ENCODE results near the gene RMDN2.

Gene RMDN2

DNA sequence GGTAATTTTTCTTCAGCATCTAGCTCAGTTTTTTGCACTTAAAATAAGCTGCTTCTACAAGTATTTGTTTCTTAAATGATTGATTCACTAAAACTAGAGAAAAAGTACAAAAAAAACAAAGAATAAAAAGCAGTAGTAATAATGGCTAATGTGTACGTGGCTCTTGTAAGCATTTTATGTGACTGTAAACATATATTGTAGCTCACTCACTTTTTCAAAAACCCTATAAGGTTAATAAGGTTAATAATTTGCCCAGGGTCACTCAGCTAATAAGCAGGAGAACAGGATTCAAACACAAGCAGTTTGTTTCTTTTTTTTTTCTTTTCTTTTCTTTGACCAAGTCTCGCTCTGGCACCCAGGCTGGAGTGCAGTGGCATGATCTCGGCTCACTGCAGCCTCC lies 67.5 kb downstream of the RMDN2 start:
- H3K27me3 ChIP-seq (ENCODE audit: low read length) = no peaks in the 10 kb centered on the region
- no peaks in the 10 kb centered on the region for H3K9me2 ChIP-seq (replicated peaks; ENCODE audit: insufficient read depth, low read length)
- H3K4me3 ChIP-seq (ENCODE audit: insufficient read depth, low read length, poor library complexity, severe bottlenecking) = no peak overlapping the region
- H3K9ac ChIP-seq (ENCODE audit: low read length) = no peak overlapping the region
- H3K79me2 ChIP-seq (ENCODE audit: insufficient read depth, low read length) = no peaks in the 10 kb centered on the region
- no peak overlapping the region for H2AFZ ChIP-seq (ENCODE audit: low read depth, low read length, severe bottlenecking)
- no peak overlapping the region for H3K4me2 ChIP-seq (ENCODE audit: low read depth, low read length, poor library complexity, severe bottlenecking)
- H3K9me3 ChIP-seq (ENCODE audit: insufficient read depth, low read length) = no peaks in the 10 kb centered on the region
- H4K20me1 ChIP-seq (ENCODE audit: low read depth, low read length) = no peaks in the 10 kb centered on the region
- H3K36me3 ChIP-seq (ENCODE audit: low read length) = no peaks in the 10 kb centered on the region
- H3F3A ChIP-seq (ENCODE audit: insufficient read depth) = no peaks in the 10 kb centered on the region
- no peak overlapping the region for H3K27ac ChIP-seq (ENCODE audit: low read depth, low read length)
- TF ChIP-seq, protein P1, sequence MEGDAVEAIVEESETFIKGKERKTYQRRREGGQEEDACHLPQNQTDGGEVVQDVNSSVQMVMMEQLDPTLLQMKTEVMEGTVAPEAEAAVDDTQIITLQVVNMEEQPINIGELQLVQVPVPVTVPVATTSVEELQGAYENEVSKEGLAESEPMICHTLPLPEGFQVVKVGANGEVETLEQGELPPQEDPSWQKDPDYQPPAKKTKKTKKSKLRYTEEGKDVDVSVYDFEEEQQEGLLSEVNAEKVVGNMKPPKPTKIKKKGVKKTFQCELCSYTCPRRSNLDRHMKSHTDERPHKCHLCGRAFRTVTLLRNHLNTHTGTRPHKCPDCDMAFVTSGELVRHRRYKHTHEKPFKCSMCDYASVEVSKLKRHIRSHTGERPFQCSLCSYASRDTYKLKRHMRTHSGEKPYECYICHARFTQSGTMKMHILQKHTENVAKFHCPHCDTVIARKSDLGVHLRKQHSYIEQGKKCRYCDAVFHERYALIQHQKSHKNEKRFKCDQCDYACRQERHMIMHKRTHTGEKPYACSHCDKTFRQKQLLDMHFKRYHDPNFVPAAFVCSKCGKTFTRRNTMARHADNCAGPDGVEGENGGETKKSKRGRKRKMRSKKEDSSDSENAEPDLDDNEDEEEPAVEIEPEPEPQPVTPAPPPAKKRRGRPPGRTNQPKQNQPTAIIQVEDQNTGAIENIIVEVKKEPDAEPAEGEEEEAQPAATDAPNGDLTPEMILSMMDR (IDR thresholded peaks at IDR 0.05; ENCODE audit: insufficient read depth, low read length, poor library complexity, severe bottlenecking) = no peak

- Histone ChIP-seq H3K4me3 (ENCODE audit: insufficient read depth, low read length, poor library complexity, severe bottlenecking) (no peak overlapping the region), H3K4me2 (ENCODE audit: low read depth, low read length, poor library complexity, severe bottlenecking) (no peak overlapping the region), H3K27ac (ENCODE audit: low read depth, low read length) (no peak overlapping the region), H3K79me2 (ENCODE audit: insufficient read depth, low read length) (no peaks in the 10 kb centered on the region), H3K9ac (ENCODE audit: low read length) (no peak overlapping the region), H3K9me2 (replicated peaks; ENCODE audit: insufficient read depth, low read length) (no peaks in the 10 kb centered on the region), H3K36me3 (ENCODE audit: low read length) (no peaks in the 10 kb centered on the region), H4K20me1 (ENCODE audit: low read depth, low read length) (no peaks in the 10 kb centered on the region), H3F3A (ENCODE audit: insufficient read depth) (no peaks in the 10 kb centered on the region), H3K9me3 (ENCODE audit: insufficient read depth, low read length) (no peaks in the 10 kb centered on the region), H2AFZ (ENCODE audit: low read depth, low read length, severe bottlenecking) (no peak overlapping the region), H3K27me3 (ENCODE audit: low read length) (no peaks in the 10 kb centered on the region)
- no peak for TF ChIP-seq EZH2phosphoT487 (conservative IDR thresholded peaks at IDR 0.05; ENCODE audit: low read length)
- TF ChIP-seq, protein P1 (IDR thresholded peaks at IDR 0.05; ENCODE audit: insufficient read depth, low read length, poor library complexity, severe bottlenecking) = no peak
Observed at GRCh38 chr2:37993143-37993542, 68.1 kb downstream of the RMDN2 start.

- no peaks in the 10 kb centered on the region for H3K27me3 ChIP-seq (ENCODE audit: low read length)
- H3K36me3 ChIP-seq (ENCODE audit: low read length) = no peaks in the 10 kb centered on the region
- TF ChIP-seq, protein P1 (IDR thresholded peaks at IDR 0.05; ENCODE audit: insufficient read depth, low read length, poor library complexity, severe bottlenecking) = no peak
- TF ChIP-seq EZH2phosphoT487 (conservative IDR thresholded peaks at IDR 0.05; ENCODE audit: low read length) = no peak
- no peaks in the 10 kb centered on the region for H3K9me2 ChIP-seq (replicated peaks; ENCODE audit: insufficient read depth, low read length)
- no peak overlapping the region for H3K27ac ChIP-seq (ENCODE audit: low read depth, low read length)
- H3F3A ChIP-seq (ENCODE audit: insufficient read depth) = no peaks in the 10 kb centered on the region
- no peak overlapping the region for H2AFZ ChIP-seq (ENCODE audit: low read depth, low read length, severe bottlenecking)
- no peaks in the 10 kb centered on the region for H3K9me3 ChIP-seq (ENCODE audit: insufficient read depth, low read length)
- no peak overlapping the region for H3K9ac ChIP-seq (ENCODE audit: low read length)
- no peak overlapping the region for H3K4me3 ChIP-seq (ENCODE audit: insufficient read depth, low read length, poor library complexity, severe bottlenecking)
- H4K20me1 ChIP-seq (ENCODE audit: low read depth, low read length) = no peaks in the 10 kb centered on the region
- H3K79me2 ChIP-seq (ENCODE audit: insufficient read depth, low read length) = no peaks in the 10 kb centered on the region
- no peak overlapping the region for H3K4me2 ChIP-seq (ENCODE audit: low read depth, low read length, poor library complexity, severe bottlenecking)
Observed at GRCh38 chr2:37997629-37998028, 72.5 kb downstream of the RMDN2 start.
